8988T (cell line): Measurements from ENCODE around the gene HOXA6.

Experiments used
- DNase-seq: peaks from one replicate; pipeline ENCODE4 v3.0.0; 2011

HOXA6 gene

GRCh38 chr7:27149842-27150567, 2.4 kb upstream of the HOXA6 start:
- DNase-seq: no peak

DNA sequence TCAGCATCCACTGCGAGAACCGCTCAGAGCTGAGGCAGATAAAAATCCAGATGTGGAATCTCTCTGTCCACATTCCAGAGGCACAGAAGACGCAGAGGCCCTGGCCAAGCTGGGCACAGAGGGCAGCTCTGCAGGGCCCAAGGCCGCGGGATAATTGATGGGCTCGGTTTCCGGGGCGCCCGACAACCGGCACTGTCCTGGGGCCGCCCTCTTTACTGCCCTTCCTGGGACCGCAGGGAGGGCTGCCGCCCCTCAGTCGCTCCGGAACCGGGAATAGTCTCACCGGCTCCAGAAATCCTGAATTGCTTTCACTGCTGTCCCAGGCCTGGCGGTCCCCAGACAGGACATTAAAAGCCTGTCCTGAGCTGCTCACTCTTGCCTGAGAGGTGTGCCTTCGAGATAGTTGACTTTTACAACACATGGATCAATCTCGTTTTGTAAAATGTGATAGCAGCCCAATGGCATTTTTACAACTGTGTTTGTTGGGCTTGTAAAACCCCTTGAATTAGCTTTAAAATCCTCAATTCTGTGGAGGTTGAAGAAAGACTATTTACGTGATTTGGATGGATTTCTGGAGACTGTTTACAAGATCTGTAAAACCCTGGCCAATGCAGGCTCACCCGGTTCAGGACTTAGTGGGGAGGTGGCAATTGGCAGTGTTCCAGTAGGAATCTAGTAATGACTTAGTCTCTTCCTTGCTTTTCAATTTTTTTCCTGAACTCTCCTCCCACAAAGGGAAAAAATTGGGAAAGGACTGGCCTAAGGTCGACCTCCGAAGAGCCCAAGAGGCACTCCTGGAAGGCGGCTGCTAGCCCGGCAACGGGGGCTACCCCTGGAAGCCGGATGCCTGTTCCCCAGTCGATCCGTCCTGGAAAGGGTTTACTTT, 1.4 kb upstream of the HOXA6 start:
- no peak for DNase-seq

DNA sequence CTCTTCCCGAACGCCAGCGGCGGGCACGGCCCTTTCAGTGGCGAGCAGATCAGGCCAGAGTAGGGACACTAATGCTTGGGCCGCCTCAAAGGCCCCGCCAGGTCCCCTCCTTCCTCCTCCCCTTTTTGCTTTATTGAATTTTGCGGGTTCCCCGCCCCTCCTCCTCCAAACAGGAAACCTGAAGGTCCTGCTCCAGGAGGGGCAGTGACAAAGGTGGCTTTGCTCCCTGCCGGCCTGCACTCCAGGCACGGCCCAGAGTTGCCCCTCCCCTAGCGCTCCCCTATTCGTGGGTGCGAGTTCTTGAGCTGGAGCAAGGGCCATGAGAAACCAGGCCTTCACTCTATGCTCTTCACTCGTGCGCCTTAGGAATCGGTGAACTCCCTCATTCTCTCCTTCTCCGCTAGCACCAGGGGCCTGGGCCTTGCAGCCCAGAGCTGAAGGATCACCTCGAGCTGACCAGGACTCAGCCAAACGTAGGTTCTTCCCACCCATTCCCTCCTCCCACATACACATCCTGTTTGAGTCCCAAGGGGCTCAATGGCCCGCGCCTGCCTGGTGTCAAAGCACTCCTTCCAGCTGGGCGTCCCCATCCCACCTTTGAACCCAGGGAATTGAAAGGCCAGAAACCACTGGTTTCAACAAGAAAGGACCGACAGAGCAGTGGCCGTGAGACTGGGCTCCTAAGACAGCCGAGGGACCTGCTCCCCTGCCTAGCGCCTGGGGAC, 619 bp upstream of the HOXA6 start:
- DNase-seq: no peak

GRCh38 chr7:27146491-27147198, 929 bp downstream of the HOXA6 start:
- no peak for DNase-seq

GRCh38 chr7:27145914-27146412, 1.6 kb downstream of the HOXA6 start:
- DNase-seq: no peak

DNA sequence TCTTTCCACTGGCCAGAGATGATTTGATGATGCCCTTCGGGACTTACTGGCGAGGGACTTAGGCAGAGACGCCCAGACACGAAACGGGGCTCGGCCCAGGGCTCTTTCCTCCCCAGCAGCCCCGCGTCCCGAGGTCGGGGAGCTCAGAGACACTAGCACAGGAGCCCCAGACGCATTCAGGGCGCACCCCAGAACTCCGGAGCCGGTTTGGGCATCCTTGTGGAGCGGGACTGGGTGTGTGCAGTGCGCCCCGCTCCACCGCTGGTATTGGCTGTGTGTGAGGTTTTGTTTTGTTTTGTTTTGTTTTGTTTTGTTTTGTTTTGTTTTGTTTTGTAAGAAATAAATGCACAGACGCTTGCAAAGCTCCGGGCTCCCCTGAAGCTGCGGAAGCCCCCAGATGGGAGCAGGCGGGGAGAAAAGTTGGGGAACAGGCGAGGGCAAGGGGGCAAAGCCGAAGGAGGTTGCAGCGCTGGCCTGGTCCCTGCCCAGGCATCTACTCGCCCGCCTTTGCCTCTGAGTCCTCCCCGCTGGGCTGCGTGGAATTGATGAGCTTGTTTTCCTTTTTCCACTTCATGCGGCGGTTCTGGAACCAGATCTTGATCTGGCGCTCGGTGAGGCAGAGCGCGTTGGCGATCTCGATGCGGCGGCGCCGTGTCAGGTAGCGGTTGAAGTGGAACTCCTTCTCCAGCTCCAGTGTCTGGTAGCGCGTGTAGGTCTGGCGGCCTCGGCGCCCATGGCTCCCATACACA, 2.2 kb downstream of the HOXA6 start:
- DNase-seq: no peak

GRCh38 chr7:27144781-27145164, 2.8 kb downstream of the HOXA6 start:
- no peak for DNase-seq

DNA sequence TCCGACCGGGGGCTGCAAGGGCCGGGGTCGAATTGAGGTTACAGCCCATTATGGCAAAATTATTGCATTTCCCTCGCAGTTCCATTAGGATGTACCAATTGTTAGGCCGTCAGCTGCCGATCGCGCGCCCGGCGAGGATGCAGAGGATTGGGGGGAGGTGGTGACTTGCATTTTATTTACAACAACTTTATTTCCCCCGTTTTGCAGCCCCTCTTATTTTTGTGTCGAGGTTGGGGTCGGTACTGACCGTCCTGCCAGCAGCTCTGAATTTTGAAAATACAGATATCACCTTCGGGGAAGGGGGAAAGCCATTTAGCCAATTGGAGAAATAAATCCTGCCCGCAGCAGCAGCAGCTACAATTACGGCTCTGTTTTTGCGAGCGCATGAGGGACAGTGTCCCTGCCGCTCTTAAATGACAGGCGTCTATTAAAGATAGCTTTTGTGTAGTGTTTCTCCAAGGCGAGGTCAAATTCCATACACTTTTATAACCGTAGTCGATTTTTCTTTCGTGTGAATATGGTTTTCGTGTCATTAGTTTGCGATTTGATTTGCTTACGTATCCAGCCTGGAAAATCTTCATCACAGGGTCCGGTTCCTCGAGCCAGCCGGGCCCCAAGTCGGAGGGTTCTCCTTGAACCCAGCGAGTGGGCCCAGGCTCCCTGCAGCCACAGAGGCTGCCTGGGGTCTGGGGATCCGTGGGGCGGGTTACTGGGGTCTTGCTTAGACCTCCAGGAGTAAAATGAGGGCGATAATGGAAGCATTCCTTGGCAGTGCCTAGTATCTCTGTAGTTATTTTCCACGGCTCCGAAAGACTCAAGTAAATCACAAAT, 3.4 kb downstream of the HOXA6 start:
- DNase-seq: no peak

DNA sequence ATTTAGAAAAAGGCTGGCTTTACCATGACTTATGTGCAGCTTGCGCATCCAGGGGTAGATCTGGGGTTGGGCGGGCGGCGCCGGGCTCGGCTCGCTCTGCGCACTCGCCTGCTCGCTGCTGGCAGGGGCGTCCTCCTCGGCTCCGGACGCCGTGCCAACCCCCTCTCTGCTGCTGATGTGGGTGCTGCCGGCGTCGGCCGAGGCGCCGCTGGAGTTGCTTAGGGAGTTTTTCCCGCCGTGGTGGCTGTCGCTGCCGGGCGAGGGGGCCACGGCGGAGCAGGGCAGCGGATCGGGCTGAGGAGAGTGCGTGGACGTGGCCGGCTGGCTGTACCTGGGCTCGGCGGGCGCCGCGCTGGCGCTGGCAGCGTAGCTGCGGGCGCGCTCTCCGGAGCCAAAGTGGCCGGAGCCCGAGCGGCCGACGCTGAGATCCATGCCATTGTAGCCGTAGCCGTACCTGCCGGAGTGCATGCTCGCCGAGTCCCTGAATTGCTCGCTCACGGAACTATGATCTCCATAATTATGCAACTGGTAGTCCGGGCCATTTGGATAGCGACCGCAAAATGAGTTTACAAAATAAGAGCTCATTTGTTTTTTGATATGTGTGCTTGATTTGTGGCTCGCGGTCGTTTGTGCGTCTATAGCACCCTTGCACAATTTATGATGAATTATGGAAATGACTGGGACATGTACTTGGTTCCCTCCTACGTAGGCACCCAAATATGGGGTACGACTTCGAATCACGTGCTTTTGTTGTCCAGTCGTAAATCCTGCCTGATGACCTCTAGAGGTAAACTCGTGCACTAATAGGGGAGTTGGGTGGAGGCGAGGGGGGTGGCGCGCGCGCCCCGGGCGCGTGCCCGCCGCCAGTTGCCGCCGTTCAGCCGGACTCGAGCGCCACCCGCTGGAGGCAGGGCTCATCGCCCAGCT, 4.3 kb downstream of the HOXA6 start, which contains the start of gene HOXA5:
Gene HOXA5, minus strand, starts transcription at position 659 of the 927 bp plus-strand sequence. Its CDS starts 74 bp downstream, at position 585.
- DNase-seq: no peak

DNA sequence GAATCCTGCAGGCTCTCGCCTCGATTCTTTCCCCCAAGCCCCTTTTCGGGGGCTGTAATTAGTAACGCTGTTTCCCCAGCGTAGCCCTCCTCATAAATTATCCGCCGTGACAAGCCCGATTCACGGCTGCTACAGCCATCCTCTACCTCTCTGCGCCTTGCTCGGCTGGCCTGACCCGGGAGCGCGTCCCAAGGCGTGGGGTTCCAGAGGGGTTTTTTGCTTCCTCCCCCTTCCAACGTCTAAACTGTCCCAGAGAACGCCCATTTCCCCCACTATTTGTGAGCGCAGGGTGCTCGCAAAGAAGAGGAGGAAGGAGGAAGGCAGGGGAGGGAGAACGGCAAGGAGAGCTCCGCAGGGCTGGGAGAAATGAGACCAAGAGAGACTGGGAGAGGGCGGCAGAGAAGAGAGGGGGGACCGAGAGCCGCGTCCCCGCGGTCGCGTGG, 5.0 kb downstream of the HOXA6 start:
- DNase-seq: no peak

GRCh38 chr7:27141923-27142579, 5.5 kb downstream of the HOXA6 start:
- no peak for DNase-seq

DNA sequence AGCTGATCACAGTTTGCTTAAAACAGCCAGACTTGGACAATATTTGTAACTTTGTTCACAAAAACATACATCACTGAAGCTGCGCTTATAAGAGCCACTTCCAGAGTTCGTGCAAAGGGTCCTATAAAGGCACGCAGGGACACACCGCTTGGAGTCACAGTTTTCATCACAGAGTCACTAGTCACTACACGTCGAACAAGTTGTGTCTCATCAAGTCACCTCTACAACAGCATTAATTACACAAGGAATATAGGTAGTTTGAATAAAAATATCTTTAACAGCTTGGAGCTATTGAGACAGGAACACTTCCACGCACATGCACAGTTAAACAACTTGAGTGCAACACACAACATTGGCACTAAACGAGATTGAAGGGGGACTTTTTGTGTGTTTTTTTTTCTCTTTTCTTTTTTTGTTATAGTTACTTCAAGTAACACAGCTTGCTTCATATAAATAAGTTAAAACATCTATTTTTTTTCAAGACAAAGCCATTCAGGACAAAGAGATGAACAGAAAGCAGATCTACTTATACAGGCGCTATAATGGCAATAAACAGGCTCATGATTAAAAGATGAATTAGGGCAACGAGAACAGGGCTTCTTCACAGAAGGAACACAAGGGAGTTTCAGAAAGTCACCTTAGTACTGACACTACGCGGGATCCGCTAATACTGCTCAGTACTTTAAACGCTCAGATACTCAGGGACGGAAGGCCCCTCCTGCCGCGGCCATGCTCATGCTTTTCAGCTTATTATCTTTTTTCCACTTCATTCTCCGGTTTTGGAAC, 6.2 kb downstream of the HOXA6 start:
- DNase-seq: no peak

DNA sequence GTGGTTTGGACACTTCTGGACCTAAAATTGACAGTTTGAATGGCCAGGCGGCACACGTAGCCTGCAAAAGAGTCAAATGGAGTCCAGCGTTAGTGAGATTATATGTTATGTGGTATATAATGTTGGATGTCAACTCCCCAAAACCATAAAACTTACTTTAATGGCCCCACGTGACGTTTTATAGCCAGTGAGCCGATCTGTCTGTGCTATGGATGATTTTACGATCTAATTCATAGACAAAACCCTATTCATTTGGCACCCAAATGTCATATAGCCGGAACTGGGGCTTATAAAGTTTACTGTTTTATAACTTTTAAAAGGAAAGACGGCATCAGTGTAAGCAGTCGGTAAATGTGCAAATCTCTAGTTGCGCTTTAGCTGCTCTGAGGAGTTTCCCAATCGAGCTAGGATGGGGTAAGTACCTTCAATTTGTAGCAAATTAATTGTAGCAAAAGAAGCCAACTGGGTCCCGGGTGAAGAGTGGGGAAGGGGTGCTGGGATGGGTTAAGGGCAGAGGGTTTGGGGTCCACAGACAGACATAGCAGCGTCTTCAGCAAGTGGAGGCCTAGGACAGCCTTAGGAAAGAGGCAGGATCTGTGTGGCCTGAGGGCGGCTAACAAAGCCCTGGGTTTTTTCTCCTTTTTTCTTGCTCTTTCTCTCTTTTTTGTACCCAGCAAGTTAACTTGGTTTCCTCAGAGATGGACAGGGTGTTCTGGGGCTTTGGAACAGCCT, 7.3 kb downstream of the HOXA6 start:
- DNase-seq: no peak

DNA sequence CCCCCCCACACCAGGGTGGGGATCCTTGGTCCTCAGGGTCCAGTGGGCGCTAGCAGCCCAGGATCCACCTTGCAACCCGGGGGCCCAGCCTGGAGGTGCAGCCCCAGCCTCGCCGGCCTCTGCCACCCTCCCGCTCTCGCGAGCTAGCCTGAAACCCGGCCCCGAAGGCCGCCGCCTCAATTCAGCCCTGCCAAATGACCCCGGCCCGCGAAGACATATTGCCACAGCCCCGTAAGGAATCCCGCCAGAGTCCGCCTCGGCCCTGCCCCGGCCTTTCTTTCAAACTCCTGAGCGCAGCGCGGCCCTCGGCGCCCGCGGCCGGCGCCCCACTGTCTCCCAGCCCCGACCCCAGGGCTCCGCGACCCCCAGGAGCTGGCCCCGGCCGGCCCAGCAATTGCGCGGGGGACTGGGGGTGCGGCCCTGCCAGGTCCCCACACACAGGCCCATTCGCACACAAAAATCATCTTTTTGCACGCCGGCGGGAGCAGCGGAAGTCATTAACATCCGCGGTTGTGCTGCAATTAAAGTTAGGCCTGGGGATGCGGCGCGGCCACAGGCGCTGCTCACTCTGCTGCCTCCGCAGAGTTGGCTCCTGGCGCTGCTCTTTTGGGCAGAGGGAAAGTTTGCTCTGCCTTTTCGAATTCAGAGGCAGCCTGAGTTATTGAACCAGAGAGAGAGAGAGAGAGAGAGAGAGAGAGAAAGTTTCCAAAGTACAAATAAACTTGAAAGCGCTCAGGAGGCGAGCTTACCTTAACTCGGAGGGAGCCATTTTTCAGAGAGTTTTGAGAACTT, 8.0 kb downstream of the HOXA6 start:
- no peak for DNase-seq

- no peak for DNase-seq
These were observed 8.6 kb downstream of the HOXA6 start for GRCh38 chr7:27138985-27139333.

GRCh38 chr7:27138472-27138871, 9.1 kb downstream of the HOXA6 start:
- DNase-seq: no peak
